ENCODE data around the gene ANKRD13C.

DNA sequence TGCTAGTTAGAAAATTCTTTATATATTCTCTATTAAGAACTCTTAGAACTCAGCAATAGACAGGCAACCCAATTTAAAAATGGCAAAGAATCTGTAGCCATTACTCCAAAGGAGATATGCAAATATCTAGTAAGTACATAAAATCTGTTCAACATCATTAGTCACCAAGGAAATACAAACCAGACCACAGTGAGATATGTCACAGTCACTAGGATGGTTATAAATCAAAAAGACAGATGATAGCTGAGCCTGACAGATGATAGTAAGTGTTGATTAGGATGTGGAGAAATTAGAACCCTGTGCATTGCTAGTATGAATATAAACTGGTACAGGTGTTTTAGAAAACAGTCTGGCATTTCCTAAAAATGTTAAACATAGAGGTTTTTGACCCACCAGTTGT is 106.8 kb downstream of the ANKRD13C start:
- TF ChIP-seq ZNF274 (IDR thresholded peaks at IDR 0.05; ENCODE audit: low read depth, low read length) (no peak), SUZ12 (IDR thresholded peaks at IDR 0.05; ENCODE audit: extremely low read depth, insufficient read depth, insufficient read length) (no peak)

Measured in NT2/D1 (cell line).